OCI-LY3 (cell line): ENCODE data around the gene TMEM185A.

Experiments used
- EZH2phosphoT487 ChIP-seq: fragments of 200-600 bp; shearing (Covaris generic); IDR thresholded peaks from 2 replicates; pipeline ENCODE4 v1.6.1; 2018; ENCODE audit warnings: antibody characterized with exemption, mixed run types, low read depth
- TF ChIP-seq, protein P1 (sequence below): fragments of 200-600, 300-600 bp; sonication (generic); IDR thresholded peaks from 2 replicates; pipeline ENCODE4 v1.5.1; 2014; ENCODE audit warnings: antibody characterized with exemption, low read length, low read depth

DNA sequence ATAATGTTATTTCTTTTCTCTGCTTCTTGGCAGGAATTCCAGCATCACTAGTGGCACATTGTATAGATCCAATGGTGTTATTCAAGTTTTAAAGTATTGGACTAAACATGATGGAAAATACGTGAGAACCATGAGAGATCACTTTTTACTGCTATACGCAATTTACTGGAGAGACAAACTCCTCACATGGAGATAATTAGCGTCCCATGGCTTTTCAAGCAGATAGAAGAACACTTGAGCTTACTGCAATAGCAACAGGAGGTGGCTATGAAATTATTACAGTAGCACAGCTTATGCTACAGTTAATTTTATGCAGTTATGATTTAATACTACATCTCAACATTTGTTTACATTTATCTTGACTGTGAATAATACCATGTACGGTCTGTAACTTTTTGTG, 11.9 kb upstream of the TMEM185A start:
- TF ChIP-seq, protein P1, sequence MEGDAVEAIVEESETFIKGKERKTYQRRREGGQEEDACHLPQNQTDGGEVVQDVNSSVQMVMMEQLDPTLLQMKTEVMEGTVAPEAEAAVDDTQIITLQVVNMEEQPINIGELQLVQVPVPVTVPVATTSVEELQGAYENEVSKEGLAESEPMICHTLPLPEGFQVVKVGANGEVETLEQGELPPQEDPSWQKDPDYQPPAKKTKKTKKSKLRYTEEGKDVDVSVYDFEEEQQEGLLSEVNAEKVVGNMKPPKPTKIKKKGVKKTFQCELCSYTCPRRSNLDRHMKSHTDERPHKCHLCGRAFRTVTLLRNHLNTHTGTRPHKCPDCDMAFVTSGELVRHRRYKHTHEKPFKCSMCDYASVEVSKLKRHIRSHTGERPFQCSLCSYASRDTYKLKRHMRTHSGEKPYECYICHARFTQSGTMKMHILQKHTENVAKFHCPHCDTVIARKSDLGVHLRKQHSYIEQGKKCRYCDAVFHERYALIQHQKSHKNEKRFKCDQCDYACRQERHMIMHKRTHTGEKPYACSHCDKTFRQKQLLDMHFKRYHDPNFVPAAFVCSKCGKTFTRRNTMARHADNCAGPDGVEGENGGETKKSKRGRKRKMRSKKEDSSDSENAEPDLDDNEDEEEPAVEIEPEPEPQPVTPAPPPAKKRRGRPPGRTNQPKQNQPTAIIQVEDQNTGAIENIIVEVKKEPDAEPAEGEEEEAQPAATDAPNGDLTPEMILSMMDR = no peak
- TF ChIP-seq EZH2phosphoT487 = no peak
